GM12891 (cell line): ENCODE data around the gene DYNC1H1.

ENCODE experiments used
- PAX5 ChIP-seq: IDR thresholded peaks from 2 replicates; pipeline ENCODE4 v1.6.1; 2011; ENCODE audit warnings: low read length, moderate library complexity, mild to moderate bottlenecking; ENCODE audit not compliant: insufficient read depth, severe bottlenecking
- POLR2A ChIP-seq: IDR thresholded peaks from 2 replicates; pipeline ENCODE4 v1.6.1; 2011; ENCODE audit warnings: low read depth, low read length, control low read depth
- POLR2AphosphoS5 ChIP-seq: IDR thresholded peaks from 2 replicates; pipeline ENCODE4 v1.6.1; 2011; ENCODE audit warnings: low read depth, low read length, control low read depth
- TAF1 ChIP-seq: IDR thresholded peaks from 2 replicates; pipeline ENCODE4 v1.6.1; 2011; ENCODE audit warnings: low read depth, low read length, control low read depth

- TF ChIP-seq POLR2AphosphoS5 (no peak), POLR2A (no peak), TAF1 (no peak), PAX5 (no peak)
Measured at GRCh38 chr14:101973356-101973755, 9.0 kb downstream of the DYNC1H1 start.
